DMS53 treated with DMSO at 0.1 percent for 48 hours (cell line): ENCODE results near the gene RNF4.
"Not testable (repeated sequence)": the region's sequence is repeated elsewhere in the genome, so short reads cannot be mapped to it uniquely, and the experiment has no call there.

ENCODE experiments used
- DNase-seq: peaks from one replicate; lab custom pipeline; 2025; ENCODE audit not compliant: unreplicated experiment; lab: John Stamatoyannopoulos, UW

RNF4 gene

GRCh38 chr4:2485956-2486355 lies 17.1 kb downstream of the RNF4 start:
- DNase-seq, result no peak

- DNase-seq, result no peak
These were observed 18.1 kb downstream of the RNF4 start for GRCh38 chr4:2486981-2487380.

GRCh38 chr4:2487632-2488031 lies 18.7 kb downstream of the RNF4 start:
- DNase-seq, result no peak

GRCh38 chr4:2489081-2489805 lies 20.3 kb downstream of the RNF4 start:
- no peak for DNase-seq

GRCh38 chr4:2489841-2490552 lies 21.1 kb downstream of the RNF4 start:
- no peak for DNase-seq

- DNase-seq, result no peak
These were observed 24.1 kb downstream of the RNF4 start for GRCh38 chr4:2492970-2493369.

GRCh38 chr4:2494992-2495391 lies 26.1 kb downstream of the RNF4 start:
- DNase-seq, result no peak

- DNase-seq, result no peak
These were observed 28.4 kb downstream of the RNF4 start for GRCh38 chr4:2497324-2497723.

GRCh38 chr4:2497931-2498330 lies 29.0 kb downstream of the RNF4 start:
- no peak for DNase-seq

GRCh38 chr4:2500547-2500946 lies 31.6 kb downstream of the RNF4 start:
- DNase-seq, result no peak

GRCh38 chr4:2501034-2501594 lies 32.2 kb downstream of the RNF4 start:
- DNase-seq, result no peak

- DNase-seq, result no peak
These were observed 34.9 kb downstream of the RNF4 start for GRCh38 chr4:2503809-2504208.

GRCh38 chr4:2507259-2507658 lies 38.4 kb downstream of the RNF4 start:
- DNase-seq, result no peak

- no peak for DNase-seq
These were observed 38.9 kb downstream of the RNF4 start for GRCh38 chr4:2507855-2508254.

- DNase-seq, result no peak
These were observed 41.7 kb downstream of the RNF4 start for GRCh38 chr4:2510351-2511259.

GRCh38 chr4:2511645-2512131 lies 42.8 kb downstream of the RNF4 start:
- DNase-seq, result no peak

GRCh38 chr4:2512396-2513135 lies 43.7 kb downstream of the RNF4 start:
- DNase-seq, result no peak

- DNase-seq, result not testable (repeated sequence)
These were observed 45.3 kb downstream of the RNF4 start for GRCh38 chr4:2514193-2514592.

GRCh38 chr4:2514944-2515343 lies 46.0 kb downstream of the RNF4 start:
- DNase-seq, result not testable (repeated sequence)

GRCh38 chr4:2515830-2516550 lies 47.1 kb downstream of the RNF4 start:
- DNase-seq, result no peak
